Activated CD8-positive, alpha-beta memory T cell treated with anti-CD3 and anti-CD28 coated beads, Interleukin-2, amount 50 U/mL, for 24 hours (primary cell): ENCODE data around the gene FOXB2.
A peak's percentile ranks its signal among the peaks of the same experiment; 100 is the strongest.
"Not testable (repeated sequence)": the region's sequence is repeated elsewhere in the genome, so short reads cannot be mapped to it uniquely, and the experiment has no call there.

Experiments
- DNase-seq: peaks from one replicate; pipeline ENCODE4 v3.0.0-alpha.2; 2020; ENCODE audit errors: extremely low read depth

The FOXB2 gene

DNA sequence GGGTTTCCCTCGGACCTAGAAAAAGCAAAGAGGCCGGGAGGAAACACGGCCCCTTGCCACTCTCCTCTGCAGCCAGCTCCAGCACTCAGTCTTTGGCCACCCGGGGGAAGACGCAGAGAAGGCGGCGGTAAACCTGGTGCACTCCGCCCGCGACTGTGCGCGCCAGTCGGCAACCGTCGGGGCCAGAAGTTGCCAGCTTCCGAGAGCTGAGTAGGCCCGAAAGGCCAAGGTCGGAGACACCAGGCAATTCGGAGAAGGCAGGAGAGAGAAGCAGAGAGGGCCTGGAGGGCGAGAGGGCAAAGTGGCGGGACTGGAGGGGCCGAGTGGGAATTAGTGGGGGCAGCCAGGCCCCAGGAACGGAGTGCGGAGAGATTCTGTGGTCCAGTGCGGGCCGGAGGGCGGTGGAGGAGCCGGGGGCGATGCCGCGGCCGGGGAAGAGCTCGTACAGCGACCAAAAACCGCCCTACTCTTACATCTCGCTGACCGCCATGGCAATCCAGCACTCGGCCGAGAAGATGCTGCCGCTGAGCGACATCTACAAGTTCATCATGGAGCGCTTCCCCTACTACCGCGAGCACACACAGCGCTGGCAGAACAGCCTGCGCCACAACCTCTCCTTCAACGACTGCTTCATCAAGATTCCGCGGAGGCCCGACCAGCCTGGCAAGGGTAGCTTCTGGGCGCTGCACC lies at the start of gene FOXB2:
TSS of gene FOXB2 (plus strand) at position 420 of the 690 bp plus-strand sequence. CDS start at position 420, 0 bp downstream.
- no peak for DNase-seq

- DNase-seq, result no peak
Measured at GRCh38 chr9:76969716-76970115, 49.7 kb upstream of the FOXB2 start.

DNA sequence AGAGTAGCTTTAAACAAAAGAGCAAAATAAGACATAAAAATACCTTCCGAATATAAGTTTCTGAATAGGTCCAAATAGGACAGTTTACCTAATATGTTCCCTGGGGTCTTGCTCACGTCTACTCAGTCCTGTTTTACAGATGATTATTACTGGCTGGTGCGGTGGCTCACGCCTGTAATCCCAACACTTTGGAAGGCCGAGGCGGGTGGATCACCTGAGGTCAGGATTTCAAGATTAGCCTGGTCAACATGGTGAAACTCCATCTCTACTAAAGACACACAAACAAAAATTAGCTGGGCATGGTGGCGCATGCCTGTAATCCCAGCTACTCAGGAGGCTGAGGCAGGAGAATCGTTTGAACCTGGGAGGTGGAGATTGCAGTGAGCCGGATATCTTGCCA lies 40.6 kb upstream of the FOXB2 start:
- DNase-seq, result not testable (repeated sequence)

- DNase-seq, result no peak
Measured at GRCh38 chr9:76980566-76980965, 38.9 kb upstream of the FOXB2 start.

DNA sequence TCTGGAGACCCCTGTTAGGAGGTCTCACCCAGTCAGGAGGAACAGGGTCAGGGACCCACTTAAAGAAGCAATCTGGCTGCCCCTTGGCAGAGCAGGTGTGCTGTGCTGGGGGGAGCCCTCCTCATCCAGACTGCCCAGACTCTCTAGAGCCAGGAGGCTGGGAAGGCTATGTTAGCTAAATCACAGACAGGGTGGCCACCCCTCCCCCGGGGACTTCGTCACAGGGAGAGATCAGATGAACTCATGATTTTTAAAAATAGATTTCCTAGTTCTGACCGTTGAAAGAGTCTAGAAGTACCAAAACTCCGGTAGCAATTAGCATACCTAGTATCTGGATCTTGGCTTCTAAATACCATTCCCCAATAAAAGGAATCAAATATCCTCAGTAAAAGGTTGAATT lies 35.0 kb upstream of the FOXB2 start:
- no peak for DNase-seq

GRCh38 chr9:76985581-76985980 lies 33.9 kb upstream of the FOXB2 start:
- no peak for DNase-seq

DNA sequence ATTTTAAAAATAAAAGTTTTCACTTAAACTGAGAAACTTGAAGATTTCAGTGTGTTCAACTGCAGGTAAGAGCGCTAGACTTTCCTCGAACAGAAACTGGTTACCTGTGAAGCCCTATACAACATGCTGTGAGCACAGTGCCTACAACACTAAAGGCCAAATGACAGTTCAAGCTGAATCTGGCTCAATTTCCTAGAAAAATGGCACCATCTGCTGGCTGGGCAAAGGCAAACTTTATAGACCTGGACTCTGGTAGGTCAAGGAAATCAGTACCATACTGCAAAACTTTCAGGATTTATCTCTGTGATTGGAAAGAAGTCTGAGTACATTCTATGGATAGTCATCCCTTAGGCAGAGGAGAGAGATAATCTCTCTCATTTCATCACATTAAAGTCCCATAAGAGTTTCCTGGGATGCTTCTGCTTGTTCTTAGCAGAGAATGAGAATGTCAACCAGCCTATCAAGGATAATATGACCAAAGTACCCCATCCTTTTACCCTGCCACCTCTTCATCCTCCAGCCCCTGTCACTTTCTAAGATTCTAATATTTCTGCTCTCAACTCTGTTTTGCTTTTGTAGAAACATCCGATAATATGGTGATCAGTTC lies 31.8 kb upstream of the FOXB2 start:
- no peak for DNase-seq

DNA sequence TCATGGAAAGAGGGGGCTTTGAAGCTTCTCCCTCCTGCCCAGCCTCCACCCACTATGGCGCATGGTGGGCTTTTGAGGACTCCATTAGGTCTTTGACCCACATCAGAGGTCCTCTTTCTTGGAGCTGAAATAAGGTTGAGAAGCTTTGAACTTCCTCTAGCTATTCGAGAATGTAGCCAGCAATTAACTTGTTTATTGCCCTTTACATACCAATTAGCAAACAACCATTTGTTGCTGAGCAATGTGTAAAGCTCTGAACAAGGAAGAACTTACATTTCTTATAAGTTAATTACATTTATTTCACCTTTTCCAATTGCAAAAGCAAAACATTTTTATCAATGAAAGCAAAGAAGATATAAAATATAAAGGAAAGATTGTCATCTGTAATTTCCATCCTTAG lies 30.5 kb upstream of the FOXB2 start:
- no peak for DNase-seq

DNA sequence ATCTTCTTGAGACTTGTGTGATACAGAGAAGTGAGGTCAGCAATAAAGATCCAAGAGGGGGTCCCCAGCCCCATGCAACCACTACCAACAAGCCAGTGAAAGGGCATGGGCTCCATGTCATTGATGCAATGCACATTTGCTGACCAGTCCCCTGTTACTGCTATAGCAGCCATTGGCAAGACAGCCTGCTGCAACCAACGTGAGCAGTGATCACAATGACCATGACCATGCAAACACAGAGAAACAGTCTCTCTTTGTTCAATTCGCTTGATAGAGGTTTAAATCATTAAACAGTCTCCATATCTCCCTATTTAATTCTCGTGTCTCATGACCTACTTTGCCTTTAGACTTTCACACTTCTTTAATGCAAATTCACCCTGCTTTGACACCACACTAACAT lies 30.0 kb upstream of the FOXB2 start:
- no peak for DNase-seq

DNA sequence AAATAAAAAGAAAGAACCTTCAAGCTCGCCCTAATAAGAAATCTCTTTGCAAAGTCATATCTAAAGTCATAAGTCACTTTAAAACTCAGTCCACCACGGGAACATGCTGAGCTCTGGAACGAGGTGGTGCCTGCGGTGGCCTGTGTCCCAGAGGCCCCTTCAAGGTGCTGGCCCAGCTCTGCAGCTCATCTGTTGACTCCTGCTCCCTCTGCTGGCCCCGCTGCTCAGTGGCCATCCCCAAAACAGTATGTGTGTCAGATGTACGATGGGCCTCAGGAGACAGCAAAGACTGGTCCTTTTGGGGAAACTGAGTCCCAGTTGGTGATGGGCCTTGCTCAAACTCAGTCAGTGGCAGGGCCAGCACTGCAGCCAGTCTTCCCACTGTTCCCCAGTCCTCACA lies 22.8 kb upstream of the FOXB2 start:
- DNase-seq, result no peak

DNA sequence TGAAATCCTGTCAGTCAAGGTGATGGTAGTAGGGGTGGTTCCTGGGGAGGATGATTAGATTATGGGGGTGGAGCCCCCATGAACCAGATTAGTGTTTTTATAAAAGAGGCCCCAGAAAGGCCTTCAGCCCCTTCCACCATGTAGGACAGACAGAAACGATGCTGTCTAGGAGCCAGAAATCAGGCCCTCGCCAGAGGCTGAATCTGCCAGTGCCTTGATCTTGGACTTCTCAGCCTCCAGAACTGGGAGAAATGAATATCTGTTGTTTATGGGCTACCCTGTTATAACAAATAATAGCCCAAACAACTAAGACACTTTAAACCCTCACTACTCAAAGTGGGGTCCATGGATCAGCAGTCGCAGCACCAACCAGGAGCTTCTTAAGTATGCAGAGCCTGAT lies 20.2 kb upstream of the FOXB2 start:
- DNase-seq, result no peak

DNA sequence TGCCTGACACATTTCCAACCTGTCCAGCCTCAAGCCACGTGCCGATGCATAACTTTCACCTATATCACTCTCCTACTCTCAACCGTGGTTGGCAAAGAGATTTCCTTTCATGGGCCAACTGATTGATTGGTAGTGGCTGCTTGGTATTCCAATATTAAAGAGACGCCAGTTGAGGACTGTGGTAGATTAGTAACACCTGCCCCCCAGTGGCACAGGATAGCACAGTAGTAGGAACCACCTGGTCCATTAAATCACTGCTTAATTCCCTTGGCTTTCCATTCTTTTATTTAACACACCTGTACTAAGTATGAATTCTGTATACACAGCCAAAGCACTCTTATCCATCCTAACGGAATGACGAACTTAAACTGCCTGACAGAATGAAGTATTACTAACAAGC lies 19.1 kb upstream of the FOXB2 start:
- no peak for DNase-seq

- DNase-seq, result no peak
Measured at GRCh38 chr9:77003366-77003765, 16.1 kb upstream of the FOXB2 start.

GRCh38 chr9:77005216-77005615 lies 14.2 kb upstream of the FOXB2 start:
- no peak for DNase-seq

DNA sequence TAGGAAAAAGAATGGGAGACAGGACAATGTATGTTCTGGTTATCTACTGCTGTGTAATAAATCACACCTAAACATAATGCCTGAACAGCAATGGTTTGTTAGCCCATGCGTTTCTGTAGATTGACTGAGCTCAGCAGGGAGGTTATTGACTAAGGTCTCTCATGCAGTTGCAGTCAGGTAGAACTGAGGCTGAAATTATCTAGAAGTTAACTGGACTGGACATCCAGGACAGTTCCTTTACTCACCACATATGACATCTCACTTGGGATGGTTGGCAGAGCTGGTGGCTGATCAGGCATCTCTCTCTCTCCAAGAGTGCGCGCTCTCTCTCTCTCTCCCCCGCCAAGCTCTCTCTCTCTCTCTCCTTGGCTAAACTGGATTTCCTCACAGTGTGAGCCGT lies 8.9 kb upstream of the FOXB2 start:
- DNase-seq, result no peak

- peak; percentile 17 for DNase-seq
Measured at GRCh38 chr9:77011973-77012821, 7.3 kb upstream of the FOXB2 start.

- DNase-seq, result no peak
Measured at GRCh38 chr9:77013206-77013931, 6.1 kb upstream of the FOXB2 start.

GRCh38 chr9:77013932-77014596 lies 5.4 kb upstream of the FOXB2 start:
- DNase-seq, result no peak

DNA sequence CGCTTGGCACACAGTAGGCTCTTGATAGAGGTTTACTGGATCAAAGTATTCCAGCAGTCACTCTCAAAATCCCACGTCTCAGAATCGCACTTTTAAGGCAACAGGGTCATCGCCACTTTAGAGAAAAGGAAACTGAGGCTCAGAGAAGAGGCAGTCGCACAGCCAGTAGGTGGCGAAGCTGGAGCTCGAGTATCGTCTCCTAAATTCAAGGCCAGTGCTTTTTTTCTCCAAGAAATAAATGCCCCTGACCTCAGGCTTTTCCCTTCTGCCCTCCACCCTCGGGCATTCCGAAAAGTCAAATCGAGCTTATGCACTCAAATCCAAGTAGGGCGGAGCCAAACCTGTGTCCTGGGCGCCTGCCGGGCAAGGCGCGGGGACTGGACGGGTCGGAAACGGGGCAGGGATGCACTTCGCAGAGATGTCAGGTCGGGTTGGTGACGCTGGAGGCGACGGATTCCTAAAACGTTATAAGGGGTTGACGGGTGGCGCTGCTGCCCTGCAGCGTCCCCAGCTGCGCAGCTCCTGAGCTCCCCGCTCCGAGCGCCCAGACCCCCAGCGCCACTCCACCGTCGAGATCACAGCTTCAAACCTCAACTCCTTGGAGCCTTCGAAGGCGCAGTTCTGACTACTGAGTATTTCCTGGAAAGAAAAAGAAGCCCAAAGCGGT lies 4.7 kb upstream of the FOXB2 start:
- no peak for DNase-seq

GRCh38 chr9:77015327-77016048 lies 4.0 kb upstream of the FOXB2 start:
- no peak for DNase-seq
